NCI-H2171 treated with DMSO at 0.1 percent for 48 hours (cell line): ENCODE measurements around the gene ACE.

Source experiments
- DNase-seq: peaks from one replicate; lab custom pipeline; 2025; lab: John Stamatoyannopoulos, UW

ACE gene

DNA sequence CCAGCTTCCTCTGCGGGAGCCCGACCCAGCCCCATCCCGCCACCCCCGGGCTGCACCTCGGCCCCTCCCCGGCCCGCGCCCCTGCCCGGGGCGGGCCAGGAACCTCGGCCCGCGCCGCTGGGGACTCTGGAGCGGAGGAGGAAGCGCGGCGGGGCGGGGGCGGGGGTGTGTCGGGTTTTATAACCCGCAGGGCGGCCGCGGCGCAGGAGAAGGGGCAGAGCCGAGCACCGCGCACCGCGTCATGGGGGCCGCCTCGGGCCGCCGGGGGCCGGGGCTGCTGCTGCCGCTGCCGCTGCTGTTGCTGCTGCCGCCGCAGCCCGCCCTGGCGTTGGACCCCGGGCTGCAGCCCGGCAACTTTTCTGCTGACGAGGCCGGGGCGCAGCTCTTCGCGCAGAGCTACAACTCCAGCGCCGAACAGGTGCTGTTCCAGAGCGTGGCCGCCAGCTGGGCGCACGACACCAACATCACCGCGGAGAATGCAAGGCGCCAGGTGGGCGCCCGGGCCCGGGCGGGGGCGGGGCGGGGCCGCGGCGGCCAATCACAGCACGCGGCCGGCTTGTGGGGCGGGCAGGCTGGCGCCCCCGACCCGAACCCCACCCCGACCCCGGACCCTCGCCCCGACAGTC lies at the start of gene ACE:
ACE (plus strand) TSS at position 208 of the 626 bp plus-strand sequence; CDS start at position 242, 34 bp downstream.
- DNase-seq, result peak; percentile 77

DNA sequence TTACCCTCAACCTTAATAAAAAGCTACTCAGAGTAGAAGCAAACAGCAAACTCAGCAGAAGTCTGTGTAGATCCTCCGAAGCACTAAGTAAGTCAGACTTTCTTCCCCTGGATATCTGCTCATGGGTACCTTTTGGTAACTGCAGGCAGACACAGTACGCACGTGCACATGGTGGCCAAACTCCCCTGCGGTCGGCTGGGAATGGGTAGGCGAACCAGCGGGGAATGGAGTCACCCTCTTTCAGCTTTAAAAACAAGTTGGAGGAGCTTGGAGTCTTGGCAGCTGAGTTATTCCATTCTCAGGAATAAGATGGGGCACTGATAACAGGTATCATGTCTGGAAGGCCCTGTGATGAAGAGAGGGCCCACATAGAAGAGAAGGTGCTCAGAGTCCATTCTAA lies 47.1 kb upstream of the ACE start:
- DNase-seq, result no peak

DNA sequence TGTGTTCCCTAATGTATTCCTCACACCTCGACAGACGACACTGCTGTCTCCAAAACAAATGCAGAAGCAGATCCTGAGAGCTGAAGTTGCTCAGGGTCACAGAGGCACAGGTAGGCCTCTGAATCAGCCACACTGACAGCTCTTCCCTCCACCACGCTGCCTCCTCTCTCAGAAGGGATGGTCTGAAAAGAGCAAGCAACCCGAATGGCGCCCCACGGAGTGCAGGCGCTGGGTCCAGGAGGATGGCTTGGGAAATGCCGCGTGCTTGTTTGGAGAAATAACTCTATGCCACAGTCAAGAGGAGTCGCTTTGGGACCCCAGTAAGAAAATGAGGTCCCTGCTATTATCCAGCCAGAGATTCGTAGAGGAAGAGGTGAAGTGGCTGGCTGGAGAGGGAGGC lies 46.6 kb upstream of the ACE start:
- no peak for DNase-seq

DNA sequence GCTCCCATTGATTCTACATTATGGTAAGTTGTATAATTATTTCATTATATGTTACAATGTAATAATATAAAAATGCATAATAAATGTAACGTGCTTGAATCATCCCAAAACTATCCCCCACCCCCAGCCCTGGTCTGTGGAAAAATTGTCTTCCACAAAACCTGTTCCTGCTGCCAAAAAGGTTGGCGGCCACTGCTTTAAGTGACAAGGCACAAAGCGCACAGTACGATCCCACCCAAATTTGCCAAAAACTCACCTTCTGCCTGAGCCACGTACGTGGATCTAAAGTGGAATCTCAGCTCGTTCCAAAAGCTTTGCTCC lies 45.3 kb upstream of the ACE start:
- no peak for DNase-seq

- no peak for DNase-seq
These were observed 44.7 kb upstream of the ACE start for GRCh38 chr17:63431939-63432804.

GRCh38 chr17:63433746-63434591 lies 42.9 kb upstream of the ACE start:
- no peak for DNase-seq

- no peak for DNase-seq
These were observed 41.8 kb upstream of the ACE start for GRCh38 chr17:63434951-63435571.

DNA sequence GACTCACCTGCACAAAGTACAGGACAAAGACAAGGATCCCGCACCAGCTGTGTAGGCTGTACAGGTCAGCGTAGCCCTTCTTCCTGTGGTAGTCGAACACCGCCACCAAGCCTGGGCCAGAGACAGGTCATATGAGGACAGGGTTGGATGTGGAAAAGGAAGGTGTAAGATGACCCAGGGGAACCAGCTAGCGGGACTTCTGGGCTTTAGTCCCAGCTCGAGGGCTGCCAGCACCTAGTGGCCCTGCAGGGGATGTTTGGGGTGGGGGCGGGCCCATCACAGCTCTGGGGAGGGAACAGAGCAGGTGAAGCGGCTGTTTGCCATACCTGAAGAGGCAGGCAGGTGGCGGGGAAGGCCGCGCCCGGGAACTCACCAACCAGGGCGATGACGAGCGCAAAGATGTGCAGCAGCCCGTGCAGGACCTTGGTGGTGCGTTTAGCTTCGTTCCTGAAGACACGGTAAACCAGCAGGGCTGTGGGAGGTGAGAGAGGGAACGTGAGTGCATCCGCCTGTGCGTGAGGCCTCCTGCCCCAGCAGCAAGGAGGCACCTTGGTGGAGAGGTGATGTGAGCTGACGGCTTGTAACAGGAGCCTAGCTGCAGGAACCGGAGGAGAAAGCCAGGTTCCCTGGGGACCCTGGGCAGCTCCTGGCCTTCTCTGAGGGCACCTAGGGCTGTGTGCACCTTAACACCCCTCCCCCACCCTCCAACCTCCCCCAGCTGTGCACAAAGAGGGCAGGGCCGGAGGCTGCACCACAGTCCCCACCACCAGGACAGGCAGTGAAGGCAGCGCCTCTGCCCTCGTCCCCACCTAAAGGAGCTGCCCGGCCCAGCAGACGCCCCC lies 41.0 kb upstream of the ACE start:
- DNase-seq, result peak; percentile 92

DNA sequence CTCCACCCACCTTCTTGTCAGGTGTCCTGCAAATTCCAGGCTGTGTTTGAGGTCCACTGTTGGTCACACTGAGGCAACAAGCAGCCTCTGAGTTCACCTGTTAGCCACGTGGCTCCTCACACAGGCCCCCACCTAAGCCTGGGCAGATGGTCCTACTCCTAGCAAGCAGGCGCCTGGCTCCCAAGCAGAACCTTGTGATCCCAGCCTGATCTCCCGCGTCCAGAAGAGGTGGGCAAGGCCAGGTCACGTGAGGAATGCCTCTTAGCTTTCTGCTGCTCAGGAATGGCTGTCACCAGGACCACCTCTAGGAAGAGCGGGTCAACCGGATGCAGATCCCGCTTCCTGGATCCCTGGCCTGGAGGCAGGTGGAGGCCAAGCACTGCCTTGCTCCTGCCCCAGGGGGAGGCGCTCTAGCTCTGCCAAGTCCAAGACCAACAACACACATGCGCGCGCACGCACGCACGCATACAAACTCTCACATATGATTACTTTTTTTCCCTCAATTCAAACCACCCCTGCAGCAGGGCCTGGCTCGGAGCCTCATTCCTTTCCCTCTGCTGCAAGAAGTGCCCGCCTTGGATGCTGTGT lies 40.2 kb upstream of the ACE start:
- peak; percentile 69 for DNase-seq

GRCh38 chr17:63437287-63438091 lies 39.4 kb upstream of the ACE start:
- DNase-seq, result no peak

DNA sequence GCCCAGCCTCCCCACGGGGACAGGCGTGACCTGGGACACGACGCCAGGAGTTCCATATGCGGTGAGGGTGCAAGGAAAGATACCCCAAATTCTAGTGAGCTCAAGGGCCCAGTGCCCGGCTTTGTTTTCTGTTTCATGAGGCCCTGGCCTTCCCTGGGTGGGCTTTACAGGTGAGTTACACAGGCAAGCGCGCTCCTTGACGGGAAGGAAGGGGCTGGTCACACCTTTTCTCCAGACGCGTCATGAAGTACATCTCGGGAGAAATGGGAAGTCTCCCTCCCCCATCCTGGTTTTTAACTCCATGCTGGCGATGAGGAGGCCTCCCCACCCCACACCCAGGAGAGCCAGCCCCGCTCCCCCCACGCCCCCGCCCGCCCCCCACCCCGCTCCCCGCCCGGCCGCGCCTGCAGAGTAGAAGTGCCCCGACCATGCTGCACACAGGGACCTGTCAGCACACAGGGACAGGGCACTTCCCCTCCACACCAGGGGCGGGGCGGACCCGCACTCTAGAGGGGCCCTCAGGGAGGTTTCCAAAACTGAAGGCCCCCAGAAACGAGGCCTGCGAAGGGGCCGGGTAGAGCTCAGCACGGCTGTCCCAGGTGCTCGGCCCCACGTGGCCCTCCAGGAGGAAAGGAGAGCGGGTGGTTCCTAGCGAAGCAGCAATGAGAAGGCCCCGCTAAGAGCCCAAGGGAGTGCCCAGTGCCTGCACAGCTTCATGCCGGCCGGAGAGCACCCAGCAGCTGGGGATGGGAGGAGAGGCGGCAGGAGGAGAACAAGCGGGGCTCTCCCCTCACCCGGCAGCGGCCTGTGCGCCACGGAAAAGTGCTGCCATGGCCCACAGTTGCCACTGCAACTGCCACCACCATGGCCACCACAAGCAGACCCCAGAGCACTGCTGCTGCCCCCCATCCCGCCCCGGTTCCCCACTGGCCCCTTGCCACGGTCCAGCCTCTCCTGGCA lies 38.5 kb upstream of the ACE start:
- DNase-seq, result no peak

- DNase-seq, result no peak
These were observed 37.2 kb upstream of the ACE start for GRCh38 chr17:63439687-63440086.

- DNase-seq, result no peak
These were observed 36.6 kb upstream of the ACE start for GRCh38 chr17:63440127-63440769.

GRCh38 chr17:63440770-63441335 lies 36.0 kb upstream of the ACE start:
- no peak for DNase-seq

DNA sequence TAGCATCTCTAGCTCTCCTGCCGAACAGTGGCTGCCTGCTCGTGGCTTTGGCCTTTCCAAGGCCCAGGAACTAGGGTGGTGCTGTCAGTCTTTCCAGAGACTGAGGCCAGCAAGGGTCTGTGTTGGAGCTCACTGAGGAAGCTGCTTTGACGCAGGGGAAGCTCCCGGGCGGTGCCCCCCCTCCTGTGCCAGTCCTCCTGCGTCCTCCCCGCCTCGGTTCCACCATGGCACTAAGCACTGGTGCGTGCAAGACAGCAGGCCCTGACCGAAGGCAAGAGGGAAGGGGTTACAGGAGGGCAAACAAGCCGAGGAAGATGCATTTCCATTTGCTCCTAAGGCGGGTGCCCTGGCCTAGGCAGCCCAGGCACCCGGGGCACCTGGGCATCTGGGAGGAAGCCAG lies 35.2 kb upstream of the ACE start:
- no peak for DNase-seq

GRCh38 chr17:63442074-63442473 lies 34.8 kb upstream of the ACE start:
- no peak for DNase-seq

- peak; percentile 13 for DNase-seq
These were observed 34.3 kb upstream of the ACE start for GRCh38 chr17:63442549-63443035.

GRCh38 chr17:63443053-63443452 lies 33.8 kb upstream of the ACE start:
- no peak for DNase-seq
